ENCODE data around the gene CDK5RAP1. TPM values are rescaled to one million over a fixed set of nuclear protein-coding genes. Genes with fewer than 3 reads are reported as not detected.
"Not testable (repeated sequence)": the region's sequence is repeated elsewhere in the genome, so short reads cannot be mapped to it uniquely, and the experiment has no call there.

Gene CDK5RAP1
- total RNA-seq, 1 donor from 2014 or later: 20.4 TPM

- Histone ChIP-seq H3K4me1 (ENCODE audit: control insufficient read depth in 3 of 3, insufficient read depth in 3 of 3, low read length in 3 of 3) (peaks cover 39 to 53% (median 52%) of the 10 kb centered on the region in 3 donors), H3K4me3 (ENCODE audit: low read length in 3 of 3) (peak overlapping the region; percentile 71 to 86 (median 84)), H3K27me3 (ENCODE audit: control insufficient read depth in 3 of 3, insufficient read depth in 3 of 3, low read length in 3 of 3) (no peaks in the 10 kb centered on the region), H3K36me3 (ENCODE audit: control insufficient read depth in 3 of 3, insufficient read depth in 3 of 3, low read length in 3 of 3) (peaks cover 9 to 10% (median 9%) of the 10 kb centered on the region in 3 donors), H3K9me3 (ENCODE audit: control insufficient read depth in 3 of 3, low read length in 3 of 3) (no peaks in the 10 kb centered on the region), H3K27ac (ENCODE audit: low read depth, low read length) (peak overlapping the region; percentile 81), H3K9ac (ENCODE audit: low read depth in 1 of 3, low read length in 3 of 3) (peak overlapping the region in 2 of 3 donors; percentile 28 to 95)
Observed at GRCh38 chr20:33441142-33441955, 40.0 kb upstream of the CDK5RAP1 start.

- H3K27me3 ChIP-seq (ENCODE audit: control insufficient read depth in 3 of 3, insufficient read depth in 3 of 3, low read length in 3 of 3); H3K9me3 ChIP-seq (ENCODE audit: control insufficient read depth in 3 of 3, low read length in 3 of 3); H3K4me3 ChIP-seq (ENCODE audit: low read length in 3 of 3): not testable (repeated sequence)
- Histone ChIP-seq H3K27ac (ENCODE audit: low read depth, low read length) (peak overlapping the region; percentile 81), H3K36me3 (ENCODE audit: control insufficient read depth in 3 of 3, insufficient read depth in 3 of 3, low read length in 3 of 3) (peaks cover 9 to 11% (median 10%) of the 10 kb centered on the region in 3 donors), H3K9ac (ENCODE audit: low read depth in 1 of 3, low read length in 3 of 3) (peak overlapping the region in 2 of 3 donors; percentile 33 to 95), H3K4me1 (ENCODE audit: control insufficient read depth in 3 of 3, insufficient read depth in 3 of 3, low read length in 3 of 3) (peaks cover 39 to 55% (median 54%) of the 10 kb centered on the region in 3 donors)
Observed at GRCh38 chr20:33440562-33440961, 39.2 kb upstream of the CDK5RAP1 start.

- Histone ChIP-seq H3K4me1 (ENCODE audit: control insufficient read depth in 3 of 3, insufficient read depth in 3 of 3, low read length in 3 of 3) (peaks cover 49 to 65% (median 61%) of the 10 kb centered on the region in 3 donors), H3K9ac (ENCODE audit: low read depth in 1 of 3, low read length in 3 of 3) (peak overlapping the region in 2 of 3 donors; percentile 27 to 50), H3K9me3 (ENCODE audit: control insufficient read depth in 3 of 3, low read length in 3 of 3) (no peaks in the 10 kb centered on the region), H3K4me3 (ENCODE audit: low read length in 3 of 3) (no peak overlapping the region), H3K27me3 (ENCODE audit: control insufficient read depth in 3 of 3, insufficient read depth in 3 of 3, low read length in 3 of 3) (no peaks in the 10 kb centered on the region), H3K27ac (ENCODE audit: low read depth, low read length) (peak overlapping the region; percentile 73), H3K36me3 (ENCODE audit: control insufficient read depth in 3 of 3, insufficient read depth in 3 of 3, low read length in 3 of 3) (peaks cover 10 to 18% (median 11%) of the 10 kb centered on the region in 3 donors)
Observed at GRCh38 chr20:33438481-33438880, 37.2 kb upstream of the CDK5RAP1 start.

- Histone ChIP-seq H3K27me3 (ENCODE audit: control insufficient read depth in 3 of 3, insufficient read depth in 3 of 3, low read length in 3 of 3) (no peaks in the 10 kb centered on the region), H3K9ac (ENCODE audit: low read depth in 1 of 3, low read length in 3 of 3) (peak overlapping the region in 2 of 3 donors; percentile 2 to 33), H3K4me3 (ENCODE audit: low read length in 3 of 3) (peak overlapping the region in 1 of 3 donors; percentile 17), H3K36me3 (ENCODE audit: control insufficient read depth in 3 of 3, insufficient read depth in 3 of 3, low read length in 3 of 3) (peaks cover 10 to 18% (median 11%) of the 10 kb centered on the region in 3 donors), H3K4me1 (ENCODE audit: control insufficient read depth in 3 of 3, insufficient read depth in 3 of 3, low read length in 3 of 3) (peaks cover 54 to 65% (median 62%) of the 10 kb centered on the region in 3 donors), H3K27ac (ENCODE audit: low read depth, low read length) (peak overlapping the region; percentile 73), H3K9me3 (ENCODE audit: control insufficient read depth in 3 of 3, low read length in 3 of 3) (no peaks in the 10 kb centered on the region)
Observed at GRCh38 chr20:33437141-33437911, 36.0 kb upstream of the CDK5RAP1 start.

GRCh38 chr20:33434434-33434833 lies 33.1 kb upstream of the CDK5RAP1 start:
- Histone ChIP-seq H3K4me1 (ENCODE audit: control insufficient read depth in 3 of 3, insufficient read depth in 3 of 3, low read length in 3 of 3) (peaks cover 46 to 56% (median 53%) of the 10 kb centered on the region in 3 donors), H3K9me3 (ENCODE audit: control insufficient read depth in 3 of 3, low read length in 3 of 3) (no peaks in the 10 kb centered on the region)

GRCh38 chr20:33433465-33434234 lies 32.3 kb upstream of the CDK5RAP1 start:
- H3K36me3 ChIP-seq (ENCODE audit: control insufficient read depth in 3 of 3, insufficient read depth in 3 of 3, low read length in 3 of 3): peaks cover 7 to 15% (median 9%) of the 10 kb centered on the region in 3 donors
- peak overlapping the region; percentile 95 for H3K27ac ChIP-seq (ENCODE audit: low read depth, low read length)
- H3K9ac ChIP-seq (ENCODE audit: low read depth in 1 of 3, low read length in 3 of 3): peak overlapping the region; percentile 64 to 81 (median 77)
- H3K9me3 ChIP-seq (ENCODE audit: control insufficient read depth in 3 of 3, low read length in 3 of 3): no peaks in the 10 kb centered on the region
- H3K27me3 ChIP-seq (ENCODE audit: control insufficient read depth in 3 of 3, insufficient read depth in 3 of 3, low read length in 3 of 3): no peaks in the 10 kb centered on the region
- H3K4me1 ChIP-seq (ENCODE audit: control insufficient read depth in 3 of 3, insufficient read depth in 3 of 3, low read length in 3 of 3): peaks cover 45 to 56% (median 51%) of the 10 kb centered on the region in 3 donors
- peak overlapping the region in 2 of 3 donors; percentile 6 to 10 for H3K4me3 ChIP-seq (ENCODE audit: low read length in 3 of 3)

More at GRCh38 chr20:33434434-33434833, 33.1 kb upstream of the CDK5RAP1 start:
- Histone ChIP-seq H3K36me3 (ENCODE audit: control insufficient read depth in 3 of 3, insufficient read depth in 3 of 3, low read length in 3 of 3) (peaks cover 10 to 18% (median 11%) of the 10 kb centered on the region in 3 donors), H3K9ac (ENCODE audit: low read depth in 1 of 3, low read length in 3 of 3) (peak overlapping the region; percentile 64 to 81 (median 77)), H3K4me3 (ENCODE audit: low read length in 3 of 3) (peak overlapping the region in 1 of 3 donors; percentile 1), H3K27ac (ENCODE audit: low read depth, low read length) (peak overlapping the region; percentile 95), H3K27me3 (ENCODE audit: control insufficient read depth in 3 of 3, insufficient read depth in 3 of 3, low read length in 3 of 3) (no peaks in the 10 kb centered on the region)

- H3K27ac ChIP-seq (ENCODE audit: low read depth, low read length): peak overlapping the region; percentile 95
- peak overlapping the region in 2 of 3 donors; percentile 42 to 51 for H3K9ac ChIP-seq (ENCODE audit: low read depth in 1 of 3, low read length in 3 of 3)
- no peaks in the 10 kb centered on the region for H3K27me3 ChIP-seq (ENCODE audit: control insufficient read depth in 3 of 3, insufficient read depth in 3 of 3, low read length in 3 of 3)
- no peaks in the 10 kb centered on the region for H3K9me3 ChIP-seq (ENCODE audit: control insufficient read depth in 3 of 3, low read length in 3 of 3)
- H3K36me3 ChIP-seq (ENCODE audit: control insufficient read depth in 3 of 3, insufficient read depth in 3 of 3, low read length in 3 of 3): peaks cover 0 to 9% (median 4%) of the 10 kb centered on the region in 3 donors
- peaks cover 44 to 54% (median 51%) of the 10 kb centered on the region in 3 donors for H3K4me1 ChIP-seq (ENCODE audit: control insufficient read depth in 3 of 3, insufficient read depth in 3 of 3, low read length in 3 of 3)
- H3K4me3 ChIP-seq (ENCODE audit: low read length in 3 of 3): no peak overlapping the region
Observed at GRCh38 chr20:33431797-33432381, 30.6 kb upstream of the CDK5RAP1 start.

- peaks cover 42 to 72% (median 52%) of the 10 kb centered on the region in 3 donors for H3K4me1 ChIP-seq (ENCODE audit: control insufficient read depth in 3 of 3, insufficient read depth in 3 of 3, low read length in 3 of 3)
- peak overlapping the region; percentile 99 for H3K27ac ChIP-seq (ENCODE audit: low read depth, low read length)
- not testable (repeated sequence) for H3K36me3 ChIP-seq (ENCODE audit: control insufficient read depth in 3 of 3, insufficient read depth in 3 of 3, low read length in 3 of 3); H3K27me3 ChIP-seq (ENCODE audit: control insufficient read depth in 3 of 3, insufficient read depth in 3 of 3, low read length in 3 of 3); H3K9me3 ChIP-seq (ENCODE audit: control insufficient read depth in 3 of 3, low read length in 3 of 3)
- H3K4me3 ChIP-seq (ENCODE audit: low read length in 3 of 3): peak overlapping the region in 2 of 3 donors; percentile 1 to 30
- peak overlapping the region; percentile 61 to 76 (median 64) for H3K9ac ChIP-seq (ENCODE audit: low read depth in 1 of 3, low read length in 3 of 3)
Observed at GRCh38 chr20:33423875-33424274, 22.6 kb upstream of the CDK5RAP1 start.

All from skeletal muscle tissue (tissue), 4 donors.